NCI-H510A (cell line): ENCODE data around the gene WDR1.

Experiments
- DNase-seq: peaks from one replicate; lab custom pipeline; 2025; lab: John Stamatoyannopoulos, UW

WDR1 gene

GRCh38 chr4:10036807-10037342 lies 79.7 kb downstream of the WDR1 start:
- no peak for DNase-seq

- no peak for DNase-seq
These were observed 81.5 kb downstream of the WDR1 start for GRCh38 chr4:10035130-10035529.

- no peak for DNase-seq
These were observed 81.9 kb downstream of the WDR1 start for GRCh38 chr4:10034612-10035104.

DNA sequence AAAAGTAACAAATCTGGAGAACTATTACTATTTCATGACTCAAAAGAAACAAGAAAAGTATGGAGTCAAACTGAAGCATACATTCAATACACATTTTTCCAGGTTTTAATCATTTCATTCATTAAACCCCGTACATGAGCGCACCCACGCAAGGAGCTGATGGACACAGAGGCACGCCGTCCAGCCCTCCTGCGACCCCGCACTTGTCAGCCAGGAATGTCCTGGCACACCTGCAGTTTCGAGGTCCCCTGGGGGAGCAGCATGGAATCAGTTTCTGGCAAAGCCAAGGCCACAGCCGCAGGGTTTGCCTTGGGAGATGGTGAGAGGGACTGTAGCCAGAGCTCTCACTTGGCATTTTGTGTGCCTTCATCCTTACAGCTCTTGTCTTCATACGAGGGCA lies 82.5 kb downstream of the WDR1 start:
- no peak for DNase-seq

DNA sequence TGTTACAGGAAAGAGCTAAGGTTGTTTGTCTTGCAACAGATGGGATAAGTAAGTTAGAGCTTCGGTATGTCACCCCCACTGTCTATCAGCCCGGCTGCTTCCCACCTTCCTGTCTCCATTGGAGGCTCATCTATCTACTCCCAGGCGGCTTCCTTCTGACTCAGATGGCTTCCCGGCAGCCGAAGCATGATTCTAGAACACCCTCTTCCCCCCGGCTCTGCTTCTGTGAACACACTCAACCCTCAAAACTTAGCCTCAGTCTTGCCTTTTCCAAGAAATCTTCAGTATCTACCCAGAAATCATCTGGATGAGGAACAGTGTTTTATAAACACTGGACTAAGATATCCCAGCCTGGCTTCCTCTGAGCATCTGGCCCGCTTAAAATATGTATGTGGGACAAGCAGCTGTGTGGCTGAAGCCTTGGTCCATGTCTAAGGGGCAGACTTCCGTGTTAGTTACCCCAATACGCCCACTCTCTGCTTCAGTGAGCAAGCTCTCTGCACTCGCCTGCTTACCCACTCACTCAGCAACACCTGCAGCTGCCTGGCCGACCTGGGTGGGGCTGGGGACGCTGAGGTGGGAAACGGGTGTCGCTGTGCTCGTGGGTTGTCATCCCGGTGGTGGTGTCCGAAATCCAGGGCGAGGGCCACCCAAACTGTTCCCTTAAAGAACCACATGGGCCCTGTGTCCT lies 83.3 kb downstream of the WDR1 start:
- DNase-seq = no peak

GRCh38 chr4:10032625-10033024 lies 84.0 kb downstream of the WDR1 start:
- no peak for DNase-seq

GRCh38 chr4:10031668-10032590 lies 84.7 kb downstream of the WDR1 start:
- no peak for DNase-seq

- no peak for DNase-seq
These were observed 85.5 kb downstream of the WDR1 start for GRCh38 chr4:10030972-10031667.

GRCh38 chr4:10029403-10029802 lies 87.2 kb downstream of the WDR1 start:
- DNase-seq = no peak

GRCh38 chr4:10028910-10029309 lies 87.7 kb downstream of the WDR1 start:
- DNase-seq = no peak

- no peak for DNase-seq
These were observed 90.1 kb downstream of the WDR1 start for GRCh38 chr4:10026485-10026884.

DNA sequence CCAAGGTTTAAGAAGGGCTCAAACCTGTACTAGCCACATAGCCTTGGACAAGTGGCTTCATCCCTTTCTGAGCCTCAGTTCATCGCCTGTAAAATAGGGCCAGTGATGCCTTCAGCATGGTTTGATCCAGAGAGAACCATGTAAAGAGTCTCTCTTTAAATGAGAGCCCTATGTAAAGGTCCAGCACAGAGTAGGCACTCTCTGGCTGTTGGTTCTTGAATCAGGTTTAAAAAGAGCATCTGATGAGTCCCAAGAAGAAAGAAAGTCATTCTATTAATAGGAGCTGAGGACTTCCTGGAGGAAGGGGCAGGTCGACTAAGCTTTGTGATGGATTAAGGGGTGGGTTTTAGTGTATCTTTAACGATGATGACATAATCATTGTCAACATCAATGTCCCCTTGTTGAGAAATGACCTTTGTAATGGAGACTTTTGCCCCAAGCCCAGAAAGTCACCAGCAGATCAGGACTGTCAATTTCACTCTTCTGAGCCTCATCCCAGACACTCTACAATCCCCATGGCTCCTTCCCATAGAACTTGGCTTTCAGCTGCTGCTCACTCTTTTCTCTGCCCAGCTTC lies 91.3 kb downstream of the WDR1 start:
- no peak for DNase-seq
